Measurements from ENCODE around the gene AUH.

The AUH gene

DNA sequence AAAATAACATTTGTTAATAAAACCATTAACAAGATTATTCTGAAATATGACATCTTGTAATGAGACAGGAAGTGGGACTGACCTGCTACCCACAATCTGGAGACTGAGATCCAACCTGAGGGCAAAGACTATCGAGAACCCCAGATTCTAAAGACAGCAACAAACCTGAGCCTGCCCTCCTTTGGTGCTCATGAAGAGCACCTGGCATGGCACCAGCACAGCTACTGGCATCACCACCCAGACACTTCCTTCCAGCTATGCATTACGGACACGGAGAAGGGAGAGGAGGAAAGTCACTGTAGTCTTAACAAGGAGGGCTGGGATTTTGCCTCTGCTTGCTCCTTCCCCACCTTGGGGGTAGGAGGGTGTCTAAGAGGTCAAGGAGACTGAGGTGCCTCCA is 105.5 kb downstream of the AUH start:
- DNase-seq (ENCODE audit: insufficient read length, low spot score) (no peak), FAIRE-seq (no peak)

DNA sequence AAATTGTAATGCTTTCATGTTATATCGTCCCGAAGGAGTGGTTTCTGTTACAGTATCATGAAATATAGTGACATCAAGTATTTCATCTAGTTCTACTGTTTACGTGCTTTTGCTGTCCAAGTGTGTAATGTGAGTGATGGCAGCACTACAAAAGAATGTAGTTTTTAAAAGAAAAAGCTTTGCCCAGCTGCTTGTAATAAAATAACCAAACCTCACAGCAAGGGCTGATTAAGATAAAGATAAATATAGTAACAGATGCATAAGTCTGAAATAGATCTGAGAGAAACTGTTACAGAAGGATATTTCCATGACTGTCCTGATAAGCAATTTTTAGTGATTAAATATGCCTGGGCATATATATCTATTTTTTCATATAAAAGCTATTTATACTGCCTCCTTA is 106.4 kb downstream of the AUH start:
- FAIRE-seq (no peak), DNase-seq (ENCODE audit: insufficient read length, low spot score) (no peak)

DNA sequence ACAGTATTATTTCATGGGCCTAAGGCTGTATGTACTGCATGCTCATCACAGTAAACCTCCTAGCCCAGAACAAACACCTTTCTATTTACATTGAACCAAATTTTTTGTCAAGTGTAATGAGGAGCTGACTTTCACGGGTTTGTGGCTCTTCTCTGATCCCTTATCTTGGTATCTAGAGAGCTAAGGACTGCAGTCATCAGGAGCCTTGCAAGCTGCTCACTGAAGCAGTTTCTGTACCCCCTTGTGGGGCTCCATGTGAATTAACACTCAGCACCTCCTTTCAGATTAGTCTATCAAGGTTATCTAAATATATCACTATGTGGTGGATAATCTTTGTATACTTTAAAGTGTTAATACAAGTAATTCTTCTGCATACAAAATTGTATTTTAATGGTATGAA is 108.2 kb downstream of the AUH start:
- FAIRE-seq (no peak), DNase-seq (ENCODE audit: insufficient read length, low spot score) (no peak)

DNA sequence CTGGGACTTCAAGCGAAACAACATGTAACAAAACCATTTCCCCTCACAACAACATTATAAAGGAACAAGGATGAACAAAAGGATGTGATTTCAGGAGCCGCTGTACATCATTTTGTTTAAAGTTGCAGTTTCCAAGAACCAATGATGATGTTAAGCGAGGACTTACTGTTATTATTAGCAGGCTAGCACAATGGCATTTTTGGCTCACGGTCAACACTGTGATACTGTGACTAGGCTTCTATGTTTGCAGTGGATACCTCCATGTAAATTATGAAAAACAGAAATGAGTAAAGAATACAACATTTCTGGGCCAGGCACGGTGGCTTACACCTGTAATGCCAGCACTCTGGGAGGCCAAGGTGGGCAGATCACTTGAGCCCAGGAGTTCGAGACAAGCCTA is 113.0 kb downstream of the AUH start:
- FAIRE-seq (no peak), DNase-seq (ENCODE audit: insufficient read length, low spot score) (no peak)

GRCh38 chr9:91247278-91247677 is 114.4 kb downstream of the AUH start:
- DNase-seq (ENCODE audit: insufficient read length, low spot score), result no peak
- FAIRE-seq, result no peak

- FAIRE-seq, result no peak
- DNase-seq (ENCODE audit: insufficient read length, low spot score), result no peak
These were observed 114.9 kb downstream of the AUH start for GRCh38 chr9:91246846-91247245.

- DNase-seq (ENCODE audit: insufficient read length, low spot score) (no peak), FAIRE-seq (no peak)
These were observed 116.0 kb downstream of the AUH start for GRCh38 chr9:91245431-91246313.

DNA sequence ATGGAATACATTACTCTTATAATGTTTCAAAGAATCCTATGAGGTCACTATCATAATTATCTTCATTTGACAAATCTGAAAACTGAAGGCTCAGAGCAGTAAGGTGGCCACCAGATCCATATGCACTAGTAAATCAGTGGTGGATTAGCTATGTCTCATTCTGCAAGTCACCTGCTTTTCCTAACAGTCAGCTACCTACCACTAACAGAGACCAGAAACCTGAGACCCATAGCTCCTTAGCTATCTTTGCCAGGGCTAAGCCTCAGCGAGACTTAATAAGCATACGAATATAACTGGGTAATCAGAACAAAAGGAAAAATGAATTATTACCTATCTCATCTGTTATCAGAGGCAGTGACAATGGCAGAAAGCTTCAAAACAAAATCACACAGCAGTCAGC is 118.7 kb downstream of the AUH start:
- FAIRE-seq, result no peak
- no peak for DNase-seq (ENCODE audit: insufficient read length, low spot score)

DNA sequence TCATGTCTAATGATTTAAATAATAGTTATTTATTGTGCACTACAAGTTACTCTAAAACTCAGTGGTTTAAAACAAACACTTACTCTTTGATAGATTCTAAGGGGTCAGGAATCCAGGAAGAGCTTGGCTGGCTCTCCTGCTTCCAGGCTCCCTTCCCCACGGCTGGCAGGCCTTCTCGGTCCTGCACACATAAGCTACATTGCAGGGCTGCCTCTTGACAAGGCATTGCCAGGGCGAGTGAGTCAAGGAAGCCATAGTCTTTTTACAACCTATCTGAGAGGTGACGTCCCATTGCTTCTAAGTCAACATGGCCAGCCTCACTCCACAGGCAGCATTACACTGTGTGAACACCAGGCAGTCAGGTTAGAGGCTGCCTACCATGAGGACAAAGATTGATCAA is 119.8 kb downstream of the AUH start:
- FAIRE-seq (no peak), DNase-seq (ENCODE audit: insufficient read length, low spot score) (no peak)

- DNase-seq (ENCODE audit: insufficient read length, low spot score), result no peak
- peak; percentile 23 for FAIRE-seq
These were observed 121.0 kb downstream of the AUH start for GRCh38 chr9:91240596-91241165.

DNA sequence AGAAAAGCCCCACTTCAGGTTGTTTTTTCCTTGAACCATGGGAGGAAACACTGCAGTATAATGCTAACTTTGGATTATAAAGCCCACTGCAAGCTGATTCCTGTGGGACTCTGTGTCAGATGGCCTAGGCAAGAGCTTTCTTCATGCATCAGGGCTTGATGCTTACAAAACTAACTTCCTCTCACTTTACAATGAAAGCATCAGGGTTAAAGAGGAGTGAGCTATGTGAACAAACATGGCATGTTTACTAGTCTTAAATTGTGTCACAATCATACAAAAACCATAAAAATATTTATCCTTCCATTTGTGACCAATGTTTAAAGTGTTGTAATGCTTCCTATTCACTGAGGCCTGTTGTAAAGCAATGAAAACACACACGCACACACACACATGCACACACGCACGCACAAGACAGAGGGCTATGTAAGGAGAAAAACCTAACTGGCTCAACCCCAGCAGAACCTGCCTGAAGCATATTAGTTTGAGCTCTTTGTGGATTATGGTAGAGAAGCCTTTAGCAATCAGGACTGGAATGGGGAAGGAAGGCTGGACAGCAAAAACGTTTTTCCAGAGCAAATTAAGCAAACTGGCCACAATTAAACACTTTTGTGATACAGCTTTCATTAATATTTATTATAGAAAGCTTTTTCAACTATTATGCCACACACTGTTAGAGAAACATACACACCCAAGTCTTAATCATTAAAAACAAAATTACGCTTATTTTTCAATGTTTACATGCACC is 122.2 kb downstream of the AUH start:
- FAIRE-seq, result no peak

DNA sequence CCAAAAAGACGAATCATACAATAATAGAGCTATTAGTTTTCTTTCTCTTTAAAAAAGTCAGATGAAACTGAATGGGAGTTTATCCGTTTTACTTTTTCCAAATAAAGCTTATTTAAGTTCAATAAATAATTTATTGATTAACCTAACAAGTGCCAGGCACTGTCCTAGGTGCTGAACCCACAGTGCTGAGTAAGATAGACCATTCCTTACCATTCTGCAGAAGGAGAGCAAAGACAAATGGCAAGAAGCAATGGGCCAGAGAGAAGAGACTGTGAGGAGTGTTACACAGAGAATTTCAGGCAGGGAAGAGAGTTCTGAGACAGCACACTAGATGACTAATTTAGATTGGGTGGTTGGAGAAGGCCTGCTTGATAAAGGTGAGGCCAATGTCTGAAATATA is 127.2 kb downstream of the AUH start:
- no peak for FAIRE-seq
- no peak for DNase-seq (ENCODE audit: insufficient read length, low spot score)

More for the DNA sequence above, 122.2 kb downstream of the AUH start:
- DNase-seq (ENCODE audit: insufficient read length, low spot score), result no peak

- DNase-seq (ENCODE audit: insufficient read length, low spot score) (no peak), FAIRE-seq (no peak)
These were observed 130.1 kb downstream of the AUH start for GRCh38 chr9:91231619-91232018.

DNA sequence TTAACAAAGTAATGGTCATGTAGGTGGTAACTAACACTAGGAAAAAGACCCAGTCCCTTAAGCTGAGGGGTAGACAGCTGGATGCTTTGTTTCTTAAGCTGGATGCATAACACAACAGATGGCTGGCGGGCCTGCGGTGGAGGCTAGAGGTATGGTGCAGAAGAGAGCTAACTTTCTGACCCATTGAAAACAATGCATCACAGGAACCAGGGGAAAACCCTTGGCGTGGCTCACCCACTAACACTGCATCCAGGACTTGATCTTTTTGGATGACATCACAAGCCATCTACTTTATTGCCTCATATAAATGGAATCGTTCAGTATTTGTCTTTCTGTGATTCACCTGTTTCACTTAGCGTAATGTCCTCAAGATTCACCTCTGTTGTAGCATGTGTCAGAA is 138.7 kb downstream of the AUH start:
- FAIRE-seq (no peak), DNase-seq (ENCODE audit: insufficient read length, low spot score) (no peak)

- FAIRE-seq (no peak), DNase-seq (ENCODE audit: insufficient read length, low spot score) (no peak)
These were observed 139.3 kb downstream of the AUH start for GRCh38 chr9:91222457-91222856.

GRCh38 chr9:91221332-91221731 is 140.4 kb downstream of the AUH start:
- DNase-seq (ENCODE audit: insufficient read length, low spot score) (no peak), FAIRE-seq (no peak)

- FAIRE-seq (no peak), DNase-seq (ENCODE audit: insufficient read length, low spot score) (no peak)
These were observed 141.1 kb downstream of the AUH start for GRCh38 chr9:91220491-91221135.

DNA sequence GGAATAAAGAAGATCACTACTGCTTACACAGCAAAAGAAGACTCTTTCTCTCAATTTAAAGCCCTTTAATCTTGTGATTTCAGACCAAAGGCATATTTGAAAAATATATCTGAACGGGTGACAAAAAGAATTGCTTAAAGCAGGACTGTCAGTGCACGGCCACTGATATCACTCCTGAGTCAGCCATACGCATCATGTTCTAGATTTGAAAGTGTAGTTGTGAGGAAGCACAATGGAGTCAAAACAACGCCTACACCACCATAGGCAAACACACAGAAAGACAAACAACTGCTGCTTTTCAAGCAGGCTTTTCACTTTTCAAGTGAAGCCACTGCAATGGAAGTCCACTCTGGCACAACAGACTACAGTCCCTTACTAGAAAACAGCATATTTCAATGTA is 141.7 kb downstream of the AUH start:
- FAIRE-seq (no peak), DNase-seq (ENCODE audit: insufficient read length, low spot score) (no peak)

DNA sequence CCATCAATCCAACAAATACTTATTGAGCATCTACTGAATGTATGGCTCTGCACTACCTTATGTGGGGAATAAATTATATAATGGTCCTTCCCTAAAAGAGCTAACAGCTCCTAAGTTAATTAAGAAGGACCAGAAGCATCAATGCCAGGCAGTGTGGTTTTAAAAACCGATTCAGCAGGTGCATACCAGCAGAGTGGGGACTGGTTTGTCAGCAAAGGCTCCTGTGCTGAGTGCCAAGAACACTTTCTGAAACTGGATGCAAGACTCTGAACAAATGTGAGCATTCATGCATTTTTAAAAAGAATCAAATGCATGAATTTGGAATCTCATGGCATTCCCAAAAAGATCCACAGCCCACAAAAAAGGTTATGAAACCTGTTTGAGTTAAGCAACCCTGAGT is 142.2 kb downstream of the AUH start:
- FAIRE-seq (no peak), DNase-seq (ENCODE audit: insufficient read length, low spot score) (no peak)

DNA sequence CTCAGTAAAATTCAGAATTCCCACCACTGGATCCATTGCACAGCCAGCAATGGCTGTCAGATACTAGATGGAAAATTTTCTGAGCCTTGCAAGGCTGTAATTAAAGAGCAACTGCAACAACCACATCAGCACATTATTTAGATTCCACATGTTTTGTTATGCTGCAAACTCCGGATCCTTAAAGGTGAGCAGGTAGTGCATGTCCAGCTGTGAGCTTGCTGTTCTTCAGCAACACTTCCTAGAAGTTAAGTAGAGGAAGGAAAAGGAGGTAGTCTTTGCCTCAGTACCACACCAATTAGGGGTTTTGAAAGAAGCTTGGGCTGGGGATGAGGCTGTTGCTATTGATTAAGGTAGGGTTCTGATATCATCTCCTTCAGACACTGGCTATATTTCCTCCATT is 144.3 kb downstream of the AUH start:
- DNase-seq (ENCODE audit: insufficient read length, low spot score) (no peak), FAIRE-seq (no peak)

DNA sequence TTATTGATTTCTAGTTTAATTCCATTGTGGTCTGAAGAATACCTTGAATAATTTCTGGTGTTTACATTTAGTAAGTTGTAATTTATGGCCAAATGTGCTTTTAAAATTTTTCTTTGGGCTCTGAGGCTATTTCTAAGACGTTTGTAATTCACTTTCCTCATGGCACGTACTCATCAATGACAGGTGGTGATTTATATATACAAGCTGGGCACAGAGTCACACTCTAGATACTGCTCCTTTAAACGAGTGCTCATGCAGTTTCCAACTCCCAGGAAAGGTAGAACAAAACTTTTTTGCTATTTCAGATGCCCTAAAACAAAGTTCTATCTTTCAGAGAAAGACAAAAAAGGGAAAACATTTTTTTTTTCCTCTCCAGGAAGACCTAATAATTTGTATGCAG is 146.9 kb downstream of the AUH start:
- FAIRE-seq (no peak), DNase-seq (ENCODE audit: insufficient read length, low spot score) (peak; percentile 36)

Measured in HTR-8/SVneo (cell line).